Gastroesophageal sphincter (tissue), 2 donors: Measurements from ENCODE around the gene POLR2L.

ENCODE experiments used
- EP300 ChIP-seq: sonication (generic); formaldehyde crosslinking; IDR thresholded peaks from one replicate; pipeline ENCODE4 v1.6.1; 2017; ENCODE audit warnings: antibody characterized with exemption, mild to moderate bottlenecking
- POLR2A ChIP-seq, 2 donors: fragments of 450-650 bp; IDR thresholded peaks; one replicate each; pipeline ENCODE4 v1.6.1; 2017; ENCODE audit warnings: antibody characterized with exemption in 2 of 2, mild to moderate bottlenecking in 2 of 2, moderate library complexity in 1 of 2

DNA sequence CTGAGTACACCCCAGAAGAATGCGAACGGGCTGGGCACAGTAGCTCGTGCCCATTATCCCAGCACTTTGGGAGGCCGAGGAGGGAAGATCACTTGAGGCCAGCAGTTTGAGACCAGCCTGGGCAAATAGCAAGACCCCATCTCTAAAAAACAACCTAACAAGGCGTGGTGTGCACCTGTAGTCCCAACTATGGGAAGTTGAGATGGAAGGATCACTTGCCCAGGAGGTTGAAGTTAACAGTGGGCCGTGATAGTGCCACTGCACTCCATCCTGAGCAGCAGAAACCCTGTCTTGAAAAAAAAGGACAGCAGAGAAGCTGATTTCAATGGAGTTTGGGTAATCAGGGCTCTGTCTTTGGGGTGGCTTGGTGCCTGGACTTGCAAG is 29.3 kb downstream of the POLR2L start:
- TF ChIP-seq EP300, result no peak
- TF ChIP-seq POLR2A (IDR thresholded peaks at IDR 0.05), result no peak
